Measurements from ENCODE around the gene WDTC1. TPM values are rescaled to one million over a fixed set of nuclear protein-coding genes. Genes with fewer than 3 reads are reported as not detected.

Gene WDTC1
- total and polyA plus RNA-seq, 9 of the 15 experiments (the other 6 are each of a cell fraction or from before 2014, with no cell fraction given), result 0.18 to 32.3 (median 8.8) TPM

GRCh38 chr1:27255136-27255535, 20.7 kb downstream of the WDTC1 start (continued):
- TF ChIP-seq MGA (IDR thresholded peaks at IDR 0.05) (no peak), ZNF324 (CRISPR knock-in tag; IDR thresholded peaks at IDR 0.05) (no peak), ZNF311 (CRISPR knock-in tag; IDR thresholded peaks at IDR 0.05) (no peak), AFF1 (IDR thresholded peaks at IDR 0.05; ENCODE audit: low read depth in 1 of 2, partially characterized antibody in 2 of 2) (no peak), KDM5B (IDR thresholded peaks at IDR 0.05; ENCODE audit: insufficient replicate concordance, low read depth, low read length) (no peak), ZC3H11A (IDR thresholded peaks at IDR 0.05; ENCODE audit: low read depth, low read length) (no peak), ZKSCAN8 (CRISPR knock-in tag; IDR thresholded peaks at IDR 0.05) (no peak), EP400 (IDR thresholded peaks at IDR 0.05) (no peak), MCM7 (IDR thresholded peaks at IDR 0.05) (no peak), MIER1 (IDR thresholded peaks at IDR 0.05; ENCODE audit: low read depth) (no peak), POLR3G (IDR thresholded peaks at IDR 0.05; ENCODE audit: extremely low read depth, insufficient read length, insufficient replicate concordance) (no peak)

Measured in K562 (cell line).